K562 (cell line): ENCODE measurements around the gene PARD3. TPM values are rescaled to one million over a fixed set of nuclear protein-coding genes. Genes with fewer than 3 reads are reported as not detected.

Experiments
- BCOR ChIP-seq: fragments of 450-650 bp; IDR thresholded peaks from 2 replicates; pipeline ENCODE4 v1.6.1; 2016
- CREB3 ChIP-seq: fragments of 450-650 bp; conservative IDR thresholded peaks from 2 replicates; pipeline ENCODE4 v1.6.1; 2016; ENCODE audit warnings: missing genetic modification characterization, low read depth, mild to moderate bottlenecking, missing compliant biosample characterization, moderate library complexity
- CREBBP ChIP-seq: IDR thresholded peaks from one replicate; pipeline ENCODE4 v1.6.1; 2012; ENCODE audit warnings: low read depth, mild to moderate bottlenecking, control low read depth, inconsistent platforms, low read length
- ETS2 ChIP-seq: IDR thresholded peaks from 2 replicates; pipeline ENCODE4 v1.6.1; 2016; ENCODE audit warnings: borderline replicate concordance, missing genetic modification characterization, mild to moderate bottlenecking, moderate library complexity, missing compliant biosample characterization; ENCODE audit not compliant: poor library complexity, severe bottlenecking
- RFX7 ChIP-seq: fragments of 250-450 bp; sonication (Bioruptor Pico); IDR thresholded peaks from 2 replicates; pipeline ENCODE4 v1.5.1; 2021; ENCODE audit warnings: mild to moderate bottlenecking
- ZNF408 ChIP-seq: fragments of 250-450 bp; sonication (Bioruptor Pico); IDR thresholded peaks from 2 replicates; pipeline ENCODE4 v1.4.0; 2020; ENCODE audit warnings: low read depth, mild to moderate bottlenecking, moderate library complexity
- ZNF592 ChIP-seq: fragments of 450-650 bp; IDR thresholded peaks from 2 replicates; pipeline ENCODE4 v1.6.1; 2017; ENCODE audit warnings: antibody characterized with exemption, mild to moderate bottlenecking
- polyA plus RNA-seq, 8 experiments: library from polyadenylated mRNA; depleted of rRNA in 4 of 8; stranded (reverse) in 5 of 8; unstranded in 3 of 8; fragments of >200 nt; fragmentation: Nextera tagmentation in 2 of 8; fragmentation: Illumina TruSeq in 1 of 8; extraction: Ambion mirVana in 2 of 8; extraction: Trizol in 1 of 8; gene quantifications; 2 replicates each; pipeline versions ENCODE4 v1.2.1 to v1.2.3, GENCODE V29; 2011 to 2014; ENCODE audit warnings: inconsistent platforms in 1 of 8, missing spikeins in 1 of 8
- total RNA-seq, 7 experiments: library from RNA; depleted of rRNA in 6 of 7; stranded (reverse); fragments of >200 nt in 6 of 7; fragmentation: Illumina TruSeq in 2 of 7; extraction: Trizol in 2 of 7; gene quantifications; 2 replicates each; pipeline versions ENCODE4 v1.2.1 to v1.2.3, GENCODE V29; 2011 to 2021; ENCODE audit warnings: low replicate concordance in 1 of 7

PARD3 gene
- total and polyA plus RNA-seq, 9 of the 15 experiments (the other 6 are each of a cell fraction or from before 2014, with no cell fraction given) = 2.7 to 11.7 (median 7.7) TPM

DNA sequence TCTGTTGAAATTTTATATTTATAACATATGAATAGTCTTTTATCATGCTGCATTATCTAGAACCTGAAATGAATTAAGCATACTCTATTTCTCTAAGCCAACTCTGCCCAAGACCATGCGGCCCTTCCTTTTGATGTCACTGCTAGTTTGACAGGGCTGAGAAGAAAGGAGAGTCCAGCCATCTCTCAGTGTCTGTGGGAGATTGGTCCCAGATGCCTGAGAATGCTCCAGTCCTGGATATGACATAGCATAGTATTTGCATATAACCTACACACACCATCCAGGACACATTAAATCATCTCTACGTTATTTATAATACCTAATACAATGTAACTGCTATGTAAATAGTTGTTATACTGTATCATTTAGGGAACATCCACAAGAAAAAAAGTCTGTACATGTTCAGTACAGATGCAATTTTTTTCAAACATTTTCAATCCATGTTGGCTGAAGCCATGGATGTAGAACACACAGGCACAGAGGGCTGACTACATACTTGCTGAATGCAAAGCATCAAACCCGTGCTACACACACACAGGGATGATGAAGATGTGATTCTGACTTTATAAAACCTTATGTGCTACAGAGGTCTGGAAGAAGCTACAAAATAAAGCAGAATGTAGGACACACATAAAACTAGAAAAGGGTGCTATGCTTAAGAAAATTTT lies 315.4 kb downstream of the PARD3 start (continued):
- TF ChIP-seq ZNF592 = no peak
- no peak for TF ChIP-seq CREBBP
- no peak for TF ChIP-seq BCOR
- TF ChIP-seq ETS2 = no peak
- no peak for TF ChIP-seq RFX7 (CRISPR knock-in tag)
- TF ChIP-seq CREB3 = no peak
- no peak for TF ChIP-seq ZNF408 (CRISPR knock-in tag)
